ENCODE measurements around the gene CD37.

GRCh38 chr19:49383599-49383998 lies 48.4 kb downstream of the CD37 start:
- no peak for TF ChIP-seq CTCF (IDR thresholded peaks at IDR 0.05; ENCODE audit: insufficient read depth, low read length, poor library complexity, severe bottlenecking)
- no peak for TF ChIP-seq EZH2phosphoT487 (conservative IDR thresholded peaks at IDR 0.05; ENCODE audit: low read length)
